IMR-90 (cell line): ENCODE results near the gene CTPS2.

Experiments
- CHD1 ChIP-seq: IDR thresholded peaks from 2 replicates; pipeline ENCODE4 v1.6.1; 2012; ENCODE audit warnings: low read depth, low read length, improper control_type of control experiment
- CTCF ChIP-seq: conservative IDR thresholded peaks from 2 replicates; pipeline ENCODE4 v1.5.1; 2012; ENCODE audit warnings: mild to moderate bottlenecking, low read depth, low read length, improper control_type of control experiment
- MAFK ChIP-seq: IDR thresholded peaks from 2 replicates; pipeline ENCODE4 v1.6.1; 2012; ENCODE audit warnings: low read depth, low read length, improper control_type of control experiment
- USF2 ChIP-seq: fragments of 150-350 bp; IDR thresholded peaks from 2 replicates; pipeline ENCODE4 v1.6.1; 2017; ENCODE audit warnings: mild to moderate bottlenecking, antibody characterized with exemption, low read length, low read depth

- TF ChIP-seq CTCF: no peak
- TF ChIP-seq USF2: no peak
- no peak for TF ChIP-seq MAFK
- TF ChIP-seq CHD1: no peak
Observed at GRCh38 chrX:16705370-16705769, 7.1 kb downstream of the CTPS2 start.
